Measurements from ENCODE around the gene ENTPD6.
A peak's percentile ranks its signal among the peaks of the same experiment; 100 is the strongest.
"Not testable (repeated sequence)": the region's sequence is repeated elsewhere in the genome, so short reads cannot be mapped to it uniquely, and the experiment has no call there.

ENTPD6 gene
- total RNA-seq: 23.4 to 70.7 (median 47.3) reads per million in 17 experiments

DNA sequence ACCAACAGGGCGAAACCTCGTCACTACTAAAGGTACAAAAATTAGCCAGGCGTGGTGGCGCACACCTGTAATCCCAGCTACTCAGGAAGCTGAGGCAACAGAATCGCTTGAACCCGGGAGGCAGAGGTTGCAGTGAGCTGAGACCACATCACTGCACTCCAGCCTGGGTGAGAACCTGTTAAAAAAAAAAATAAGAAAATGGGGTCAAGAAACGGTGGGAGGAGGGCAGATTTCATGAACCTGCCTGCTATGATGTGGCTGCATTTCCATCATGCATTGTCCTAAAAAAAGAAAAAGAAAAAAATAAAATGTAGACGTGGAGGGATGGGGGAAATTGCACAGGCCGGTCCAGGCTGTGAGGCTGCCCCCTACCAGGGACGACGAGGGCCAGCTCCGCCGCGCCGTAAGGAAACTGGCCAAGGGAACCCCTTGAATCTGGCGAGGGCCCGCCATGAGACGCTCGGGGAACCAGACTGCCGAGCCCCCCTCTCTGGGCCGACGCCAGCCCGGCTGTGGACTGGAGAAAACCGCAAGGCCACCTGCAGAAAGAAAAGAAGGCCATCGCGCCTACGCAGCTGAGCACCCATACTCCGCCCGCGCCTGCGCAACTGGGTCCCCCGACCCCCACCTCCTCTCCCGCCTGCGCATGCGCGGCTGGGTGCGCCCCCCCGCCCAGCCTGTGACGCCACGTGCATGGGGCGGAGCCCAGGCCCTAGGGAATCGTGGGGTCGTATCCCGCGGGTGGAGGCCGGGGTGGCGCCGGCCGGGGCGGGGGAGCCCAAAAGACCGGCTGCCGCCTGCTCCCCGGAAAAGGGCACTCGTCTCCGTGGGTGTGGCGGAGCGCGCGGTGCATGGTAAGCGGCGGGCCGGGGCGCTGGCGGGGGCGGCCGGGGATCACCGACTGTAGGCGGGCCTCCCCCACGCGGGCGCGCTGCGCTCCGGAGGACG, at the start of gene ENTPD6:
ENTPD6 (plus strand) TSS at position 699 of the 948 bp plus-strand sequence. CDS start 10,825 bp downstream, outside the sequence.
- DNase-seq: peak; percentile 92 to 97 (median 95)

DNA sequence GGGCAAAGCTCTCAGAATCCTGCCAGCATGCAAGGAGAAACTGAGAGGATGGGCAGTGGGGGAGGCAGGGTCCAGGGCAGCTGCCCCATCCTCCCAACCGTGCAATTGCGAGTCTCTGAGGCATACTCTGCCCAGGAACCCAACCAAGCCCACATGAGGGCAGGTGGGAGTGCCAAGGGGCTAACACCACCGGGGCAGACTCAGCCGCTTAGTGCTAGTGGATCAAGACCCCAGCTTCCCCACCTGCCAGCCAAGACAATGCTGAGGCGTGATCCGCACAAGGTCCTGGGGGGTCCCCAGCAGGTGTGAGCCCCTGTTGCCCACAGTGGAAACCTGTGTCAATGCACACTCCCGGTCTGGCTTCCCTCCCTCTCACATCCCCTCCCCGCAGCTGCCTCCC, 48.5 kb upstream of the ENTPD6 start:
- DNase-seq: no peak

DNA sequence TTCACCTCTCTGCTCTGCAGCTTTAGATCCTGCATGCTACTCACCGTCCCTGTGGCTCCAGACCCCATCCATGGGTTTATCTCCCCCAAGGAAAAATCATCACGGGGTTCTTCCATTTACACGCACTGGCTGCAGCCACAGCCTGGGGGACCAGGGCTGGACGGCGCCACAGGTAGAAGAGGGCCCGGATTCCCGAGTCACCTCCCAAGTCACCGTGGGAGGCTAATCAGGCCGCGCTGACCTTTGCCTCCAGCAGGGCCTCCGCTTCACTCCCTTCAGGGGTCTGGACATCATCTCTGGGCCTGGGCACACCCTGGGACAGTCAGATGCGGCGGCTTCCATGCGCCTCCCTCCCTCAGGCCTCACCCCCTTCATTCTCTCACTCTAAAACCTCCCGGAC, 47.8 kb upstream of the ENTPD6 start:
- no peak for DNase-seq

DNA sequence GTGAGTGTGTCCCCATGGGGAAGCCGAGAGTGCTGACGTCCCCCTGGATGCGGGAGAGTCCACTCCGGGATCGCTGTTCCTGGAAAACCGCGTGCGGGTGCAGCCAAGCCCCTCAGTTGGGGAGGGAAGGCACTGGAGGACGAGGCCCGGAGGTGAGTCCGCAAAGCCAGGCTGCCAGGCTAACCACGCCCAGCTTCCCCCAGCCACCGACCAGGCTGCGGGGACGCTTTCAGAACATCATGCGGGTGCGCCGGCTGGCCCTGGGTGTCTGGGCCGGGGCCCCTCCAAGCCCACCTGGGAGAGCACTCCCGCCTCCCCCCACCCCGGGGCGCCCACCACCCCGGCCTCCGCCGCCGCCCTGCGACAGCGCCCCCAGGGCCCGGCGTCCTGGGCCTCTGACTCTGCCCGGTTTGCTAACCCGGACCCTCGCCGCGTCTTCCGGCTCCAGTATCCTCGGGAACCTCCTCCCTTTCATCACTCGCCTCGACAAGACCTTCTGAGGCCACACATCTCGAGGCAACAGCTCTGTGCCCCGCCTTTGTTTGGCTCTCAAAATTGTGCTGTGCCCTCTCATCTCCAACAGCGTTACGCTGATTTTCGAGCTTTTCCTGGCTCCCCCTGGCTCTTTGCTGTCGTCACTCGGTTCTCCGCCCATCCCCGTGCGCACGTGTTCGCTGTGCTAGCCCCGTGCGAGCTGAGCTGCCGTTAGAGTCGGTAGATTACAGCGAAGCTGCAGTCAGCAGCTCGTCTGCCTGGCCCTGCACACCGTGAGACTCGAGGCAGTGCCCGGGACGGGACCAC, 47.1 kb upstream of the ENTPD6 start:
- DNase-seq: peak; percentile 11 to 46 (median 23)

DNA sequence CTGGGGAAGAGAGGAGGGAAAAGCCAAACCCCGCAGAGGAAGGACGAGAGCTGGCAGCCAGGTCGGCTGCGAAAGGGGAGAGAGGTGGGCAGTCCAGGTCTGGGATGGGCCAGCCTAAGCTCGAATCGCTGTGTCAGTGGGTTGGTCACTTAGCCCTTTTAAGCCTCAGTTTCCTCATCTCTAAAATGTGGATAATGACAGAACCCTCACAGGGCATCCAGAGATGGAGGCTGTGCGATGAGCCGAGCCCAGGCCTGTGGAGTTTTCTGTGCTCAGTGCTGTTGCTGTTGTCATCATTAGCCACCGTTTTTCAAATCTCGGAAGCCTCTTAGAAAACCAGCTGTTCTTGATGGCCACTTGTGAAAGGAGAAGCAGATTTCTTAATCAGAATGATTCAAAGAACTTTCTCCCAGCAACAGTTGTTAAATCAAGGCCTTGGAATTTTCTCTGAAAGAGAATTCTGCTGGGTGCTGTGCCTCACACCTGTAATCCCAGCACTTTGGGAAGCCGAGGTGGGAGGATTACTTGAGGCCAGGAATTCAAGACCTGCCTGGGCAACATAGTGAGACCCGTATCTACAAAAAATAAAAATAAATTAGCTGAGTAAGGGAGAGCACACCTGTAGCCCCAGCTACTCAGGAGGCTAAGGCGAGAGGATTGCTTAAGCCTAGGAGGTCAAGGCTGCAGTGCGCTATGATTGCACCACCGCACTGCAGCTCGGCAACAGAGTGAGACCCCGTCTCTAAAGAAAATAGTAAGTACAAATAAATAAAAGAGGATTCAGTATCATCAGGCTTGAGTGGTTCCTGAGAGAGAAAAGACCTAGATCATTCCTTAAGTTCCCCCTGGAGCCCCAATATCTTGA, 46.3 kb upstream of the ENTPD6 start:
- DNase-seq: peak in 1 of 4 experiments; percentile 3

DNA sequence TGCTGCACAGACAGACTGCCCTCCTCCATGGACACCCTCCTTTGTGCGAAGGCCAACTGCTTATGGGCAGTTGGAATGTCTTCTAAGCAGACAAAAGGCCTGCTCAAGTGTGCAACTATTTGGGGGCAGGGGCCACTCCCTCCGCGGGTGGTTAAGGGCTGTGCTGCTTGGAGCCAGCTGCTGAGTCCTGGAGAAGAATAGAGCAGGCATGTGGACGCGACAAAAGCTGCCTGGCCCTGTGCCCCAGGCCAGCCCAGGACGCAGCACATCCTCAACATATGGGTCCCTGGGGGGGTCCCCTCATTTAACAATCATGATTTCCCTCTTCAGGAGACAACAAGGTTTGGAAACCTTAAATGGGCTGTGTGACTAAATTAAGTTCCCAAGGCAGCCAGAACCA, 45.5 kb upstream of the ENTPD6 start:
- no peak for DNase-seq

DNA sequence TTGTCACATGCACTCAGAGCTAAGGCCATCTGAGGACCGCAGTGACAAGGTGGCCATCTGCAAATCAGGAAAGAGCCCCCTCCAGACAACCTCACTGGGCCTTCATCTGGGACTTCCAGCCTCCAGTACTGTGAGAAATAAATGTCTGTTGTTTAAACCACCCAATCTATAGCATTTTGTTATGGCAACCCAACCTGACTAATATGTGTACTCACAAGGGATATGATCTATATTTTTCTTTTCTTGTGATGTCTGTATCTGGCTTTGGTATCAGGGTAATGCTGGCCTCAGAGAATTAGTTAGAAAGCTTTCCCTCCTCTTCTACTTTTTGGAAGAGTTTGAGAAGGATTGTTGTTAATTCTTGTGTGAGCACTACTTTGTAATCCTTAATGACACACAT, 37.5 kb upstream of the ENTPD6 start:
- no peak for DNase-seq

DNA sequence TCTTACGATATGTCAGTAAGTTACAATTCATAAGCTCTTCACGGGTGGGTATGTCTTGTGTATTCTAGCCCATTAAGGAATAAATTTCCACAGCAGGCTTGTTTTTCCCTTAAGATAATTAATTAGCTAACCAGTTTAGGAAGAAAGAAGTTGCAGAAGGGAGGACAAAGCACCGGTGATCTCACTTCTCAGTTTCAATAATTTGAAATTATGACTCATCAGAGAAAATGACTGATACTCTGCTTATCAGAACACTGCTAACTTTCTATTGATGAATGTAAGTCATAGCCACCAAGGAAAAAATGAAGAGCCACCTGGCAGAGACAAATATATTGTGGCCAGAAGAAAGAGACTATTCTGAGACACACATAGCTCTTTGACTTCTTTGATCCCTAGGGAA, 35.0 kb upstream of the ENTPD6 start:
- DNase-seq: no peak

DNA sequence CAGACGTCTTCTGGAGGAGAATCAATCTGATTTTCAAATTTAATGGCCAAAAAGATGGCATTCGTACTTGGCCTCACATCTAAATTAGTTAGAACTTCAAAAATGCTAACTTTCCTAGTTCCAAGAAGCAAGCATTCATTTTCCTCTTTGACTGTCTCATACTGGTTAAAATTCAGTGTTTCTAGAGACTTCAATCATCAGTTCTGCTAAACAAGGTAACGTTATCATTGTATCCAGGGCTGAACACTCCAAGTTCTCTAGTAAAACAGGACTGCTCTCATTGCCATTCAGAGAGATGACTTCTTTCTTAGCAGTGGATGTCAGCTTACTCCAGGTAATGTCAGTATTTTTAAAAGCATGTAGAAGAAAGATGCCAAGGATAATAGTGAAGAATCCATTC, 34.6 kb upstream of the ENTPD6 start:
- no peak for DNase-seq

DNA sequence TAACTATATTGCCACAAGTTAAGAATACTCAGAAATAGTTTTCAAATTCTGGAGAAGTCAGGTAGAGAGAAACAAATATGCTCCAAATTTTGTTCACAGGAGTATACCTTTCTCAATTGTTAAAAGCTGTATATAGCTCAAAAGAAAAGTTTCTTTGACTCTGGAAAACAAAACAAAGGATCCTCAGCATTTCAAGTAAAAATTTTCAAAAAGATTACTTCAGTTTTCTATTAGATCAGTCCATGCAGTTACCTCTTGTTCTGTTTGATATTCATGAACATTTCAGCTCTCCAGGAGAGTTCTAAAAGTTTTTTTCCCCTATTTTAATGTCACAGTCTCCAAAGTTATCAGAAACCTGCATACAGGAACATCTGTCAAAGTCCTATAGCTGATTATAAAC, 30.4 kb upstream of the ENTPD6 start:
- DNase-seq: no peak

DNA sequence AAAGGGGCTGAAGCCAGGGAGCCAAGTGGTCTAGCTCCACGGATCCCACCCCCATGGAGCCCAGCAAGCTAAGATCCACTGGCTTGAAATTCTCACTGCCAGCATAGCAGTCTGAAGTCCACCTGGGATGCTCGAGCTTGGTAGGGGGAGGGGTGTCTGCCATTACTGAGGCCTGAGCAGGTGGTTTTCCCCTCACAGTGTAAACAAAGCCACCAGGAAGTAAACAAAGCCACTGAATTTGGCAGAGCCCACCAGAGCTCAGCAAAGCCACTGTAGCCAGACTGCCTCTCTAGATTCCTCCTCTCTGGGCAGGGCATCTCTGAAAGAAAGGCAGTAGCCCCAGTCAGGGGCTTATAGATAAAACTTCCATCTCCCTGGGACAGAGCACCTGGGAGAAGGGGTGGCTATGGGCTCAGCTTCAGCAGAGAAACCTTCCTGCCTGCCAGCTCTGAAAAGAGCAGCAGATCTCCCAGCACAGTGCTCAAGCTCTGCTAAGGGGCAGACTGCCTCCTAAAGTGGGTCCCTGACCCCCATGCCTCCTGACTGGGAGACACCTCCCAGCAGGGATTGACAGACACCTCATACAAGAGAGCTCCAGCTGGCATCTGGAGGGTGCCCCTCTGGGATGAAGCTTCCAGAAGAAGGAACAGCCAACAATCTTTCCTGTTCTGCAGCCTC, 29.3 kb upstream of the ENTPD6 start:
- not testable (repeated sequence) for DNase-seq

DNA sequence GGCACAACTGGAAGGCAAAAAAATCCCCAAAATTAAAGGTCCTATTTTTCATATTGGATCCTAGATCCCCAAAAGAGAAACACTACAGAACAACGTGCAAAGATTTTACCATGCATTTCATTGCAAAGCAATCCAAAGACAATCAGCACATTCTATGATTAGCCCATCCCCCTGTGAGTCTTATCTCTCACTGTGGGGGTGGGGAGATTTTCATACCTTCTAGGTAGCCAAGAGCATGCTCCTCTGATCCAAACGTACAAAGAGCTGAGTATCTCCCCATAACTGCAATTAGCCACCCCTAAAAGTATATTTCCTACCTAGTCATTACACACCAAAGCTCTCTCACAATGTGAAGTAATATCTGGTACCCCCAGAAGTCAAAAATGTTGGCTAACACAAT, 22.2 kb upstream of the ENTPD6 start:
- no peak for DNase-seq

DNA sequence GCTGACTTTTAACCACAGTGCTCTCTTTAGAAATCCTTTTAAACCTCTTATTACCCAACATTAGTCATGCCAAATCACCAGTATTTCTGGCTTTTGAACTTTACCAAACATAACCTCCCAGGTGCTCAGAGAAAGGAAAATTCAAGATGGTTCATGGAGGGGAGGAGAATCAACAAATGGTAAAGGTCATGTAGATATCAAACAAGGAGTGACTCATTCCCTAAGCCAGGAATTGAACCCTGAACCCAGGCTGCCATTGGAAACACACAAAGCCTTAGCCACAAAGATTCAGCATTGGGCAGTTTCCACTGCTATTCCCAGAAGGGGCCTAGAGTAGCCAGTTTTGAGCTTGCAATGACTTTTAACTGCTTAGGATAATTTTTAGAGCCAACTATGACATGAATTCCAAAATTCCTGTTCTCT, 21.6 kb upstream of the ENTPD6 start:
- no peak for DNase-seq

DNA sequence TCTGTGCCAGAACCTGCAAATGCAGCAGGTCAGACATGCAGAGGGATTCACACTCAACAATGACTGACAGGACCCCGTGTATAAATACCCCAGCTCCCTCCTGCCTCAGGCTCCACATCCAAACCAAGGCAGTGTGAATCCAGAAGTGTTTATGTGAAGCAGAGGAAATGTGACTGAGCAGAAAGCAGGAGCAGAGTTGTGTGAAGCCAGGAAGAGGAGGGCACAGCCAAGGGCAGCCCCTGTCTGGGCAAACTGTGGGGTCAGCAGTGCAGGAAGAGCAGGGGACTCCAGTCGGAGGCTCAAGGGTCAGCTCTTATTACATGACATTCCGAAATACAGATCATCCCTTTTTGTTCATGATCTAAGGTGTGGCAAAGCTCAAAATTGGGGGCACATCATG, 19.3 kb upstream of the ENTPD6 start:
- no peak for DNase-seq

DNA sequence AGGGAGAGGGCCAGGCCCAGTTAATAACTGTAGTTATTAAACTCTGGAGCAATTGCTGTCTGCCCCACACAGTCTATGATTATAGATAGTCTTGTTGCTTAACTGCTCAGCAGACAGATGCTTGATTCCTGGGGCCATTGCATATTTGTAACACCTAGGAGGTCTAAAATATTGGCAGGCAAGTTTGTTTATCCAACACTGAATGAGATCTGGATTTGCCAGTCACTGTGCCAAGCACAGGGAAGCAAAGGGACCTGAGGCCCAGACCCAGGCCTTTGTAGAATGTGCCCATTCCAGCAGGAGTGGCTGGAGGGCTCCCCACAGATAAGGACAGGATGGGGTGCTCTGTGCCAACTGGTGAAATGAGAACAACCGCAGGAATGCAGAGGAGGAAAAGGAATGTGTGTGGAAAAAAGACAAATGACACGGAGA, 17.6 kb upstream of the ENTPD6 start:
- DNase-seq: no peak

DNA sequence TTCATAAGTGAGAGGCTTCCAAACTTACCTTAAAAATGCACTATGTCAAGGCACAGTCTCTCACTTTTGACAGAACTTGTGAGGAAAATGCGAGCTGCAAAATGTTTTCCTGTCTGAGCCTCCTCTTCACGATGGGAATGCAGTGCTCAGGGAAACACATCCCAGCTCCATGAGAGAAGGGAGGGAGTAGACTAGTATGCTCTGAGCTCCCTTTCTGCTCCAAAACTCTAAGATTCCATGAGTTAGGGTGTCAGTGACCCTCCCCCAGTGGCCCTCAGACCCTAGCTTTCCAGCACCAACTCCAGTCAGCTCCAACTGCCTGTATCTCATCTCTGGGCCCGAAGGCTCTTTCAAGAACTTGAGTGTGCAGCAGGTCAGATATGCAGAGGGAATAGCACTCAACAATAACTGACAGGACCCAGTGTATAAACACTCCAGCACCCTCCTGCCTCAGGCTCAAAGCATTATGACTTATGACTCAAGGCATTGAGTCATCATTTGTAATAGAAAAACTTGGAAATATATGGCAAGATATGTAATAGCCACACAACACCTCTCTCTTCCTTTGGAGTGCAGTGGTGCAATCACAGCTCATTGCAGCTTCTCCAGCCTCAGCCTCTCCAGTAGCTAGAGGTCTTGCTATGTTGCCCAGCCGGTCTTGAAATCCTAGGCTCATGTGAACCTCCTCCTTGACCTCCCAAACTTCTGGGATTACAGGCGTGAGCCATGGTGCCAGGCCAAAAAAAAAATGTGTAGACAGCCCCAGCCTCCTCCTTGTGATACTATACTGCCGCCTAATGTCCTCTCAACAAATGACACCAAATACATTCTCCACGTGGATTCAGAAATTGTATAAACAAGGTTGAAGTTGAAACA, 16.7 kb upstream of the ENTPD6 start:
- peak; percentile 53 to 72 (median 62) for DNase-seq

DNA sequence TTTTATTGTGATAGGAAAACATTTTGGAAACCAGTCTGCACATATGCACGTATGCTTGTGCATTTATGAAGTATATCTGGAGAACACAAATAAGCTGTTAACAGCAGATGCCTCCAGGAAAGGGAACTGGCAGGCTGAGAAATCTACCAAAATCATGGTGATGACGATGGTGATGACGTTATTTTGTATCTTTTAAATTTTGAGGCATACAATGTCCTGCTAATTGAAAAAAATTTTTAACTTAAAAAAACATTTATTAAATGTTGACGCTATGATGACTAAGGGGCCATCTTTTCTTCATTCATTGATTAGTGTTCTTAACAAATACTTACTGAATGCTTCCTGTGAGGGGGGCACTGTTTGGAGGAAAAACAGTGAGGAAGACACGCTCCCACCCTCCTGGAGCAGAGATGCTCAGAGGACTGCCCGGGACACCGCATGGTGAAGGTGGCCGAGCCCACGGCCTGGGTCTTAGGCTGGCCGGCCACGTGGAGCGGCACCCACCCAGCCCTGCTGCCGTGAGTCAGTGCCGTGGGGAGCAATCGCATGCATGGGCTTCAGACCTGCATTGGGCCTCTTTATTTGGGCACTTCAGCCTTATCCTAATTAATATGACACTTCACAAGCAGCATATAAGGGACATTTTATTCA, 15.9 kb upstream of the ENTPD6 start:
- DNase-seq: no peak

DNA sequence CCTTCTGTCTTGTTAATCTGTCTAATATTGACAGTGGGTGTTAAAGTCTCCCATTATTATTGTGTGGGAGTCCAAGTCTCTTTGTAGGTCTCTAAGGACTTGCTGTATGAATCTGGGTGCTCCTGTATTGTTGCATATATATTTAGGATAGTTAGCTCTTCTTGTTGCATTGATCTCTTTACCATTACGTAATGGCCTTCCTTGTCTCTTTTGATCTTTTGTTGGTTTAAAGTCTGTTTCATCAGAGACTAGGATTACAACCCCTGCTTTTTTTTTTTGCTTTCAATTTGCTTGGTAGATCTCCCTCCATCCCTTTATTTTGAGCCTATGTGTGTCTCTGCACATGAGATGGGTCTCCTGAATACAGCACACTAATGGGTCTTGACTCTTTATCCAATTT, 11.1 kb upstream of the ENTPD6 start:
- not testable (repeated sequence) for DNase-seq

DNA sequence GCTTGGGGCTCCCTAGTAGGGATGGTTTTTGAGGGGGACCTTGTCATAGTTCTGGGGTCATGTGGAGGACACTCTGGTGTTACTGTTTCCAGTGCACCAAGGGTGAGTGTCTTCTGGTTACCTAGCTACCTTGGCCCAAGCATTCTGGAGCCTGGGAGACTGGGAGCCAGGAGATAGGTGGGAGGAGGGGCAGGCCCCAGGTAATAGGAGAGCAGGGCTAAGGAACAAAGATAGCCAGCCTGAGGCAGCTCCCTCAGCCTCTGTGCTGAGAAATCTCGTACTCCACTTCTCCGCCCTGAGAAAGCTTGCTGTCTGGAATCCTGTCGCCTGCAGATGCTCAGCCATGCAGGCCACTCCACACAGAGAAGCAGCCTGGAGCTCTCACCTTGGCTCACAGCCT, 8.3 kb upstream of the ENTPD6 start:
- no peak for DNase-seq

DNA sequence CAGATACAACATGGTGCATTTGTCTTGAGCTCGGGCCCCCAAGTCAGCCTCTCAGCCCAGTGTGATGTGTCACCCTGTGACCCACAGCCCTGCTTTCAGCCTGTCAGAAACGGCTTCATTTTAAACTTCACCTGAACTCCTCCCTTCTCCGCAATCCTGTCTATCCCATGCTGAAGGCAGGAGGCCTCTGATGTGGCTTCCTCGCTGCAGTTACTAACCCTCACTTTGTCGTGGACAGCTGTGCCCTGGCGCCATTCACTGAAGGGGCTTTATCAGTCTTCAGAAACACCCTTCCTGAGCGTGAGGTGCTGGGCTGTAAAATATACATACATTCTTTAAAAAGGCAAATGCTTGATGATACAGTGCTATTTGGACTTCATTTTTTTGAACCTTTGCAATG, 7.9 kb upstream of the ENTPD6 start:
- no peak for DNase-seq

Measured in suppressor macrophage (primary cell).